Progenitor cell of endocrine pancreas (in vitro differentiated cells): ENCODE measurements around the gene DNAJC5. TPM values are rescaled to one million over a fixed set of nuclear protein-coding genes. Genes with fewer than 3 reads are reported as not detected.
A peak's percentile ranks its signal among the peaks of the same experiment; 100 is the strongest.

Source experiments
- DNase-seq: peaks from one replicate; pipeline ENCODE4 v3.0.0; 2021; ENCODE audit warnings: low spot score; ENCODE audit not compliant: unreplicated experiment
- H3K27ac Mint-ChIP-seq: 2 replicates; pipeline ENCODE4 v1.8.0; 2021; ENCODE audit warnings: mild to moderate bottlenecking, moderate library complexity, mixed read lengths
- H3K27me3 Mint-ChIP-seq: 2 replicates; pipeline ENCODE4 v1.8.0; 2021; ENCODE audit warnings: mixed read lengths
- H3K36me3 Mint-ChIP-seq: 2 replicates; pipeline ENCODE4 v1.8.0; 2022; ENCODE audit warnings: mixed read lengths; ENCODE audit not compliant: insufficient read depth
- H3K4me1 Mint-ChIP-seq: 2 replicates; pipeline ENCODE4 v1.8.0; 2021; ENCODE audit warnings: low read depth, mixed read lengths
- H3K4me3 Mint-ChIP-seq: 2 replicates; pipeline ENCODE4 v1.8.0; 2021; ENCODE audit warnings: low read depth, mild to moderate bottlenecking, moderate library complexity, mixed read lengths
- H3K9me3 Mint-ChIP-seq: 2 replicates; pipeline ENCODE4 v1.8.0; 2021; ENCODE audit warnings: low read depth, mixed read lengths
- total RNA-seq: library from RNA; stranded (reverse); gene quantifications from 2 replicates; pipeline ENCODE4 v1.2.1, GENCODE V29; 2021
- TF ChIP-seq, protein P1 (sequence below): fragments of 200-600 bp; sonication (generic); IDR thresholded peaks from one replicate; pipeline ENCODE4 v1.5.0; 2021; ENCODE audit warnings: antibody characterized with exemption, mild to moderate bottlenecking; ENCODE audit not compliant: unreplicated experiment

Gene DNAJC5
- total RNA-seq, 1 donor from 2014 or later = 41.8 TPM

DNA sequence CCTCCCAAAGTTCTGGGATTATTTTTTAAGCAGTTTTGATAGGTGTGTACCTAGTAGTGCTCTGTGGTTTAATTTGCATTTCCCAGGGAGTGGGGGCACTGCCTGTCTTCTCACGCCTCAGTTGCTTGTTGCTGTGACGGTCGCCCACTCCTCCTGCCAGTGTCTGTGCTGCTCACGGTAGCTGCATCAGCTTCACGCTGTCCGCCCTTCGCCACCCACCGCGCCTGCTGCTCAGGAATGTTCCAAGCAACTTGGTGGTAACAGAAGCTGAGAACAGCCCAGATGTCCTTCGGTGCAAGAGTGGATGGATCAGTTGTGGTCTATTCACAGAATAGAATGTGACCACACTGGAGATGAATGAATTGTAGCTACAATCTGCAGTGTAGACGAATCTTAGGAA, 22.9 kb downstream of the DNAJC5 start:
- H3K27me3 Mint-ChIP-seq = no peaks in the 10 kb centered on the region
- peaks cover 20% of the 10 kb centered on the region for H3K36me3 Mint-ChIP-seq
- H3K9me3 Mint-ChIP-seq = peaks cover 7% of the 10 kb centered on the region
- peaks cover 2% of the 10 kb centered on the region for H3K4me1 Mint-ChIP-seq
- no peak for DNase-seq
- TF ChIP-seq, protein P1, sequence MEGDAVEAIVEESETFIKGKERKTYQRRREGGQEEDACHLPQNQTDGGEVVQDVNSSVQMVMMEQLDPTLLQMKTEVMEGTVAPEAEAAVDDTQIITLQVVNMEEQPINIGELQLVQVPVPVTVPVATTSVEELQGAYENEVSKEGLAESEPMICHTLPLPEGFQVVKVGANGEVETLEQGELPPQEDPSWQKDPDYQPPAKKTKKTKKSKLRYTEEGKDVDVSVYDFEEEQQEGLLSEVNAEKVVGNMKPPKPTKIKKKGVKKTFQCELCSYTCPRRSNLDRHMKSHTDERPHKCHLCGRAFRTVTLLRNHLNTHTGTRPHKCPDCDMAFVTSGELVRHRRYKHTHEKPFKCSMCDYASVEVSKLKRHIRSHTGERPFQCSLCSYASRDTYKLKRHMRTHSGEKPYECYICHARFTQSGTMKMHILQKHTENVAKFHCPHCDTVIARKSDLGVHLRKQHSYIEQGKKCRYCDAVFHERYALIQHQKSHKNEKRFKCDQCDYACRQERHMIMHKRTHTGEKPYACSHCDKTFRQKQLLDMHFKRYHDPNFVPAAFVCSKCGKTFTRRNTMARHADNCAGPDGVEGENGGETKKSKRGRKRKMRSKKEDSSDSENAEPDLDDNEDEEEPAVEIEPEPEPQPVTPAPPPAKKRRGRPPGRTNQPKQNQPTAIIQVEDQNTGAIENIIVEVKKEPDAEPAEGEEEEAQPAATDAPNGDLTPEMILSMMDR = no peak
- no peak overlapping the region for H3K27ac Mint-ChIP-seq
- no peak overlapping the region for H3K4me3 Mint-ChIP-seq

DNA sequence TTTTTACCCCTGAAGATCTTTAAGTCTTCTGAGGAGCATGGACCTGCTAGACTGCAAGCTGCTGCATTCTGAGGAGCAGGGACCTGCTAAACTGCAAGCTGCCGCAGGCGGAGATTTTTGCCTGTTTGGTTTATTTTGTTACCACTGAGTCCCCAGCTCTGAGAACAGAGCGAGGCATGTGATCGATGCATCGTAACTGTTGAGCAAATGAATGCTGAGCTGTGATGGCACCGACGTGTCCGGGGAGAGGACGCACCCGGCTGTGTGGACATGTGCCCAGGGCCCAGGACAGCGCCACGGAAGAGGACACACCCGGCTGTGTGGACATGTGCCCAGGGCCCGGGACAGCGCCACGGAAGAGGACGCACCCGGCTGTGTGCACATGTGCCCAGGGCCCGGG, 24.2 kb downstream of the DNAJC5 start:
- Mint-ChIP-seq H3K27me3 (no peaks in the 10 kb centered on the region), H3K27ac (no peak overlapping the region), H3K36me3 (peaks cover 22% of the 10 kb centered on the region), H3K9me3 (peaks cover 7% of the 10 kb centered on the region), H3K4me3 (no peak overlapping the region), H3K4me1 (no peaks in the 10 kb centered on the region)
- no peak for DNase-seq
- TF ChIP-seq, protein P1 = no peak

DNA sequence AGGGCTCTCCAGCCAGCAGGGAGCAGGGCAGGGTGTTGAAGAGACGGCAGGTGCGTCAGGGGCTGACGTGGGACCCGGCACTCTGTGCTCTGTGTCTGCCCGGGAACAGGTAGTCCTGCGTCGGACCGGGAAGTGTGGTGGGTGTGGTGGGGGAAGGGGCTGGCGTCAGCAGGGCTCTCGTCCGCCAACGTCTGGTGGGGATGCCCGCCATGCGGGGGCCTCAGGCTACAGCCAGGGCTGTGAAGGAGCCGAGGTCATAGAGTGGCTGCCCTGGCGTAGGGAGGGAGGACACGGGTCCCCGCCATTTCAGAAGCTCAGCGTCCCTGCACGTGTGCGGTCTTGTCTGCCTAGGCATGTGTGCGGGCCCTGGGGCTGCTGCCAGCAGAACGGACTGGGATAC, 25.3 kb downstream of the DNAJC5 start:
- Mint-ChIP-seq H3K9me3 (peaks cover 4% of the 10 kb centered on the region), H3K36me3 (peaks cover 18% of the 10 kb centered on the region), H3K27ac (no peak overlapping the region), H3K27me3 (no peaks in the 10 kb centered on the region), H3K4me3 (no peak overlapping the region), H3K4me1 (no peaks in the 10 kb centered on the region)
- no peak for DNase-seq
- TF ChIP-seq, protein P1 = no peak

DNA sequence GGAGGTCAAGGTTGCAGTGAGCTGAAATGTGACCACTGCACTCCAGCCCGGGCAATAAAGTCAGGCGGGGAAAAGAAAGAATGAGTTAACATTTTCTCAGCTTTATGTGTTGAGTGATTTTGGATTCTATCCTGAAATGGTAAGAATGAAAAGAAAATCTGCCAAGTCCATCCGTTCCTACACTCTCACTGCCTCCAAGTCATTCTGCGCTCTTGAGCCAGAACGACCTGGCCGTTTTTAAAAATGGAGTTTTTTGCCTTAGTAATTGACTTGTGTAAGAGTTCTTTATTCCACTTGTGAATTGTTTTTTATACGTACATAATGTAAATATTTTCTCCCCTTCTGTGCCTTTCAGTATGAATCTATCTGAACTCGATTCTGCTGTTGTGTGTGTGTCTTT, 28.7 kb downstream of the DNAJC5 start:
- Mint-ChIP-seq H3K27me3 (no peaks in the 10 kb centered on the region), H3K9me3 (no peaks in the 10 kb centered on the region), H3K36me3 (peaks cover 6% of the 10 kb centered on the region), H3K4me3 (no peak overlapping the region), H3K27ac (no peak overlapping the region), H3K4me1 (peaks cover 5% of the 10 kb centered on the region)
- TF ChIP-seq, protein P1 = no peak
- DNase-seq = no peak

DNA sequence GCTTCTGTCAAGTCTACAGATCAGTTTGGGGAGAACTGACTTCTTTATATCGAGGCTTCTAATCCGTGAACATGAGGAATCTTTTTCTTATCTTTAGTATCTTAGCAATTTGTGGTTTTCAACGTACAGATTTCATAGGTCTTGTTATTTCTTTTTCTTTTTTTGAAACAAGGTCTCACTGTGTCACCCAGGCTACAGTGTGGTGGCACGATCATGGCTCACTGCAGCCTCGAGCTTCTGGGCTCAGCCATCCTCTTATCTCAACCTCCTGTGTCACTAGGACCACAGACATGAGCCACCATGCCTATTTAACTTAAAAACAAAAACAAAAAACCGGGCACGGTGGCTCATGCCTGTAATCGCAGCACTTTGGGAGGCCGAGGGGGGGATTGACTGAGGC, 29.3 kb downstream of the DNAJC5 start:
- H3K9me3 Mint-ChIP-seq = no peaks in the 10 kb centered on the region
- peaks cover 4% of the 10 kb centered on the region for H3K36me3 Mint-ChIP-seq
- no peak overlapping the region for H3K4me3 Mint-ChIP-seq
- no peak overlapping the region for H3K27ac Mint-ChIP-seq
- DNase-seq = no peak
- H3K27me3 Mint-ChIP-seq = no peaks in the 10 kb centered on the region
- TF ChIP-seq, protein P1 = no peak
- peaks cover 5% of the 10 kb centered on the region for H3K4me1 Mint-ChIP-seq

DNA sequence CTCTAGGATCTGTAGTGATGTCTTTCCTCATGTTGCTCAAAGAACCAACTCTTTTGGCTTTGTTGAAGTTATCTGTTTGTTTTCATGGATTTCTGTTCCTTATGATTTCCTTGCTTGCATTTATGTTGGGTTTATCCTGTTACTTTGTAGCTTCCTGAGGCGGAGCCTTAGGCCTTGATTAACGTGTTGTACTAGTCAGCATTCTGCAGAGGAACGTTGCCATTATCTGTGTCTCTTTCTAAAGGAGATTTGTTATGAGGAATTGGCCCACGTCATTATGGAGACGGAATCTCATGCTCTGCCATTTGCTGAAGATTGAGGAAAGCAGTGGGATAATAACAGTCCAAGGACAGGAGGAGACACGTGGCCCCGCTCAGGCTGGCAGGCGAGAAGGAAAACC, 31.4 kb downstream of the DNAJC5 start:
- Mint-ChIP-seq H3K4me3 (no peak overlapping the region), H3K27me3 (no peaks in the 10 kb centered on the region), H3K36me3 (peaks cover 11% of the 10 kb centered on the region), H3K27ac (peak overlapping the region; percentile 38), H3K4me1 (peaks cover 5% of the 10 kb centered on the region), H3K9me3 (no peaks in the 10 kb centered on the region)
- TF ChIP-seq, protein P1 = no peak
- DNase-seq = no peak
